CD4-positive, alpha-beta memory T cell (primary cell): ENCODE measurements around the gene KLRC4. TPM values are rescaled to one million over a fixed set of nuclear protein-coding genes. Genes with fewer than 3 reads are reported as not detected.
A peak's percentile ranks its signal among the peaks of the same experiment; 100 is the strongest.

Experiments
- CTCF ChIA-PET: fragments of 350-600 bp; sonication (Branson Sonifier 250); formaldehyde crosslinking; loops from one replicate; lab custom pipeline; 2021; ENCODE audit warnings: inconsistent platforms; ENCODE audit not compliant: partially characterized antibody; lab: Charles Lee
- POLR2A ChIA-PET: fragments of 350-600 bp; sonication (Branson Sonifier 250); formaldehyde crosslinking; loops from one replicate; lab custom pipeline; 2021; ENCODE audit not compliant: partially characterized antibody; lab: Charles Lee
- DNase-seq, 5 donors: peaks; one replicate each; pipeline versions ENCODE4 v3.0.0 to v3.0.0-alpha.2; 2020 to 2022; ENCODE audit warnings: mixed read lengths in 1 of 5
- H3K27ac ChIP-seq: one replicate; pipeline ENCODE4 v1.7.0; 2013; ENCODE audit warnings: low read depth, low read length
- H3K27me3 ChIP-seq: 2 replicates; pipeline ENCODE4 v1.7.0; 2013; ENCODE audit warnings: mild to moderate bottlenecking, low read length, moderate library complexity; ENCODE audit not compliant: insufficient read depth
- H3K36me3 ChIP-seq: 2 replicates; pipeline ENCODE4 v1.7.0; 2013; ENCODE audit warnings: mild to moderate bottlenecking, low read length, moderate library complexity; ENCODE audit not compliant: insufficient read depth
- H3K4me1 ChIP-seq: 2 replicates; pipeline ENCODE4 v1.7.0; 2013; ENCODE audit warnings: mild to moderate bottlenecking, low read length, moderate library complexity; ENCODE audit not compliant: insufficient read depth
- H3K4me3 ChIP-seq, 2 donors: one replicate each; pipeline ENCODE4 v1.7.0; 2013; ENCODE audit warnings: low read length in 2 of 2, mild to moderate bottlenecking in 1 of 2
- H3K9me3 ChIP-seq, 2 donors: one replicate each; pipeline ENCODE4 v1.7.0; 2013; ENCODE audit warnings: low read length in 2 of 2, control low read depth in 1 of 2; ENCODE audit not compliant: control insufficient read depth in 1 of 2
- H3K27ac Mint-ChIP-seq, 7 donors: one replicate each; pipeline ENCODE4 v1.8.0; 2020 to 2021; ENCODE audit warnings: mixed read lengths in 7 of 7, mild to moderate bottlenecking in 6 of 7, inconsistent platforms in 3 of 7, moderate library complexity in 3 of 7
- H3K27me3 Mint-ChIP-seq, 2 donors: one replicate each; pipeline ENCODE4 v1.8.0; 2020 to 2021; ENCODE audit warnings: mixed read lengths in 2 of 2
- H3K36me3 Mint-ChIP-seq, 2 donors: one replicate each; pipeline ENCODE4 v1.8.0; 2020 to 2021; ENCODE audit warnings: mixed read lengths in 2 of 2, inconsistent platforms in 1 of 2, mild to moderate bottlenecking in 1 of 2
- H3K4me1 Mint-ChIP-seq, 4 donors: one replicate each; pipeline ENCODE4 v1.8.0; 2020 to 2021; ENCODE audit warnings: mixed read lengths in 4 of 4, mild to moderate bottlenecking in 1 of 4
- H3K4me3 Mint-ChIP-seq, 8 donors: one replicate each; pipeline ENCODE4 v1.8.0; 2020 to 2021; ENCODE audit warnings: mixed read lengths in 8 of 8, mild to moderate bottlenecking in 7 of 8, moderate library complexity in 6 of 8, inconsistent platforms in 3 of 8
- H3K9me3 Mint-ChIP-seq, 8 donors: one replicate each; pipeline ENCODE4 v1.8.0; 2020 to 2021; ENCODE audit warnings: mixed read lengths in 8 of 8, mild to moderate bottlenecking in 5 of 8, inconsistent platforms in 3 of 8, moderate library complexity in 1 of 8
- intact Hi-C: fragments of 100-400 bp; cut with micrococcal nuclease; formaldehyde crosslinking; loops from one replicate; pipeline ENCODE4 v1.15.1; 2023
- polyA plus RNA-seq, 2 donors: library from polyadenylated mRNA; unstranded; fragments of 300-500 nt; fragmentation: Illumina TruSeq; gene quantifications; one replicate each; pipeline ENCODE4 v1.2.3, GENCODE V29; 2021
- total RNA-seq, 2 experiments: library from RNA; stranded (reverse); gene quantifications; one replicate each; pipeline ENCODE4 v1.2.3, GENCODE V29; 2021

KLRC4 gene
- total and polyA plus RNA-seq, 4 experiments from 2014 or later: not detected

- ChIA-PET POLR2A (interaction anchor here (1.0 to 3.2 kb wide), 7 partner anchors 11 to 1182 kb away, joined by 3 to 16 read pairs (median 3); partner anchors contain the start of genes GABARAPL1, MAGOHB and SMIM10L1), CTCF (interaction anchor here (1.5 to 2.3 kb wide), 2 partner anchors 150 to 211 kb away, joined by 4 to 7 read pairs; no protein-coding TSS in a partner anchor)
- Mint-ChIP-seq H3K9me3 (peaks cover 0 to 5% (median 0%) of the 10 kb centered on the region in 8 donors), H3K27ac (no peak overlapping the region), H3K36me3 (no peaks in the 10 kb centered on the region), H3K4me3 (no peak overlapping the region), H3K4me1 (peaks cover 1 to 7% (median 5%) of the 10 kb centered on the region in 4 donors), H3K27me3 (peaks cover 0 to 4% of the 10 kb centered on the region in 2 donors)
- Histone ChIP-seq H3K27ac (peak overlapping the region; percentile 49), H3K4me1 (peaks cover 16% of the 10 kb centered on the region), H3K4me3 (peak overlapping the region; percentile 77 to 95), H3K27me3 (no peaks in the 10 kb centered on the region), H3K36me3 (no peaks in the 10 kb centered on the region), H3K9me3 (no peaks in the 10 kb centered on the region)
- DNase-seq: peak; percentile 12 to 43 (median 32)
- intact Hi-C loops: loop anchor here (2.0 kb wide), 1 partner anchor 151 kb away; the partner anchor contains the start of gene GABARAPL1
Observed at GRCh38 chr12:10363914-10364814, 45.4 kb downstream of the KLRC4 start.

GRCh38 chr12:10363658-10363913 lies 46.0 kb downstream of the KLRC4 start:
- DNase-seq: no peak
- H3K9me3 ChIP-seq: no peaks in the 10 kb centered on the region
- Mint-ChIP-seq H3K36me3 (no peaks in the 10 kb centered on the region), H3K4me3 (no peak overlapping the region), H3K27me3 (peaks cover 0 to 4% of the 10 kb centered on the region in 2 donors), H3K9me3 (peaks cover 0 to 5% (median 0%) of the 10 kb centered on the region in 8 donors), H3K27ac (no peak overlapping the region), H3K4me1 (peaks cover 1 to 7% (median 5%) of the 10 kb centered on the region in 4 donors)
- intact Hi-C loops: no loop called here
- no peaks in the 10 kb centered on the region for H3K27me3 ChIP-seq
- no peaks in the 10 kb centered on the region for H3K36me3 ChIP-seq
- no peak overlapping the region for H3K27ac ChIP-seq
- H3K4me3 ChIP-seq: no peak overlapping the region
- ChIA-PET POLR2A (interaction anchor here (1.5 to 3.2 kb wide), 3 partner anchors 150 to 1182 kb away, joined by 3 to 16 read pairs (median 12); partner anchors contain the start of genes GABARAPL1 and MAGOHB), CTCF (no interaction called here)
- H3K4me1 ChIP-seq: peaks cover 16% of the 10 kb centered on the region

- H3K9me3 ChIP-seq: no peaks in the 10 kb centered on the region
- peaks cover 16% of the 10 kb centered on the region for H3K4me1 ChIP-seq
- no peaks in the 10 kb centered on the region for H3K27me3 ChIP-seq
- no peak overlapping the region for H3K27ac ChIP-seq
- peak overlapping the region in 3 of 7 donors; percentile 10 to 46 (median 30) for H3K27ac Mint-ChIP-seq
- CTCF ChIA-PET: no interaction called here
- intact Hi-C loops: no loop called here
- H3K4me1 Mint-ChIP-seq: peaks cover 1 to 7% (median 5%) of the 10 kb centered on the region in 4 donors
- POLR2A ChIA-PET: interaction anchor here (2.8 to 3.2 kb wide), 2 partner anchors 150 to 250 kb away, joined by 12 to 16 read pairs; partner anchors contain the start of genes GABARAPL1 and MAGOHB
- H3K4me3 ChIP-seq: no peak overlapping the region
- H3K27me3 Mint-ChIP-seq: peaks cover 0 to under 1% of the 10 kb centered on the region in 2 donors
- peaks cover 0 to 2% (median 0%) of the 10 kb centered on the region in 8 donors for H3K9me3 Mint-ChIP-seq
- H3K36me3 ChIP-seq: no peaks in the 10 kb centered on the region
- no peaks in the 10 kb centered on the region for H3K36me3 Mint-ChIP-seq
- H3K4me3 Mint-ChIP-seq: peak overlapping the region in 2 of 8 donors; percentile 26 to 47
- no peak for DNase-seq
Observed at GRCh38 chr12:10362828-10363657, 46.5 kb downstream of the KLRC4 start.

DNA sequence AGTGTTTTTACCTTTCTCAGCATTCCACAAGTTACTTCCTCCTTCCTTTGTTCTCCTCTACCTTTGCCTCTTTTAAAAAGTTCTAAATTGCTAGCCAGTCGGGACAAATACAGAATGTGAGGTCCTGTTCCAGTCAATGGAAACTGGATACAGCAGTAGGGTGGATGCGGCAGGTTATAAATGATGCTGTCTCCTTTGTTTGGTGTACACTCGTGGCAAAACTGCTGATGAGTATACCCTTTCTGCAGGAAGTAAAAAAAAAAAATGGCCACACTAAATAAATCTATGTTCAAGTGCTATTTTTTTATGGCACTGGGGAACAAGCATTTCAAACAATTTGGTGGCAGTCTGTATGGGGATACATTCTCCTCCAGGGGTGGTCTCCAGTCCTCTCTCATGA lies 47.2 kb downstream of the KLRC4 start:
- H3K9me3 Mint-ChIP-seq: no peaks in the 10 kb centered on the region
- POLR2A ChIA-PET: no interaction called here

DNA sequence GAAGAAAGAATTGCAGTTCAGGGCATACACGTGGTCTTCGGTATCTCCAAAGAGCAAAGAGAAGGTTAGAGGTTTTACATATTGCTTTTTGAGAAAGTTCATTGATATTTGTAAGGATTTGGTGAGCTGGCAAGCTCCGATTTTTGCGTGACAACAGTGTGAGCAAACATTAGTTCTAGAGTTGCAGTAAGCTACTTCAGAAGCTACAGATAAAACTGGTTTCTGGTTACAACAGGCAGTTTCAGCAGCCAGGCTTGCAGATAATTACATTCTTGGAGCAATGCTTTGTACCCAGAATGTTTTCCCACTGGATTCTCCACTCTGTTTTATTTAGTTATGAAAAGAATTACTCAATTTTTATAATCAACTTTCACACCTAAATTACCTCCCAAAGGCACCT lies 47.9 kb downstream of the KLRC4 start:
- H3K36me3 Mint-ChIP-seq: no peaks in the 10 kb centered on the region
- no peak overlapping the region for H3K27ac ChIP-seq
- no peaks in the 10 kb centered on the region for H3K27me3 ChIP-seq
- H3K4me3 Mint-ChIP-seq: no peak overlapping the region
- peaks cover 1 to 7% (median 5%) of the 10 kb centered on the region in 4 donors for H3K4me1 Mint-ChIP-seq
- peak overlapping the region in 1 of 7 donors; percentile 5 for H3K27ac Mint-ChIP-seq
- peaks cover 0 to 6% of the 10 kb centered on the region in 2 donors for H3K27me3 Mint-ChIP-seq
- peaks cover 16% of the 10 kb centered on the region for H3K4me1 ChIP-seq
- POLR2A ChIA-PET: no interaction called here
- H3K9me3 ChIP-seq: no peaks in the 10 kb centered on the region
- H3K9me3 Mint-ChIP-seq: no peaks in the 10 kb centered on the region
- intact Hi-C loops: no loop called here
- DNase-seq: no peak
- CTCF ChIA-PET: no interaction called here
- no peak overlapping the region for H3K4me3 ChIP-seq
- no peaks in the 10 kb centered on the region for H3K36me3 ChIP-seq

More for the DNA sequence above, 47.2 kb downstream of the KLRC4 start:
- Mint-ChIP-seq H3K4me3 (peak overlapping the region in 2 of 8 donors; percentile 18 to 26), H3K27me3 (peaks cover 0 to 5% of the 10 kb centered on the region in 2 donors), H3K36me3 (no peaks in the 10 kb centered on the region), H3K27ac (peak overlapping the region in 2 of 7 donors; percentile 30 to 46), H3K4me1 (peaks cover 1 to 7% (median 5%) of the 10 kb centered on the region in 4 donors)
- H3K4me3 ChIP-seq: no peak overlapping the region
- CTCF ChIA-PET: no interaction called here
- no peak for DNase-seq
- H3K27ac ChIP-seq: no peak overlapping the region
- intact Hi-C loops: no loop called here
- no peaks in the 10 kb centered on the region for H3K36me3 ChIP-seq
- H3K4me1 ChIP-seq: peaks cover 16% of the 10 kb centered on the region
- H3K27me3 ChIP-seq: no peaks in the 10 kb centered on the region
- H3K9me3 ChIP-seq: no peaks in the 10 kb centered on the region

DNA sequence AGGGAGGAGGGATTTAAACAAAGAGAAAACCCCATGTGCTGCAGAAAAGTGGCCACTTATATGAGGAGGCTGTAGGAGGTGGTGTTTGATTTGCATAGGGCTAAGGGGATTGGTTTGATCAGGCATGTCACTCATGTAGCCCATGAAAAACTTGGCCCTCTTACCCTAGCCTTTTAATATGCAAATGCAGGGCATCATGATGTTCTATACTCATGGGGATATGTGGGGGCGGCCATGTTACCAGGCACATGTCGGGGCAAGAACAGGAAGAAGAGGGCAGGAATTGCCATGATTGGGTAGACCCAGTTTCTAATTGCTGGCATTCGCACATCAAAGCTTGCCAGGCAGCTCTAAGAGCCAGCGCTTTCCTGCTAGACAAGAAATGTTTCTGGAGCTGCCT lies 48.5 kb downstream of the KLRC4 start:
- intact Hi-C loops: no loop called here
- Histone ChIP-seq H3K4me3 (no peak overlapping the region), H3K27ac (no peak overlapping the region), H3K9me3 (no peaks in the 10 kb centered on the region), H3K27me3 (no peaks in the 10 kb centered on the region), H3K36me3 (no peaks in the 10 kb centered on the region), H3K4me1 (peaks cover 16% of the 10 kb centered on the region)
- no peaks in the 10 kb centered on the region for H3K9me3 Mint-ChIP-seq
- H3K4me3 Mint-ChIP-seq: no peak overlapping the region
- H3K36me3 Mint-ChIP-seq: no peaks in the 10 kb centered on the region
- POLR2A ChIA-PET: no interaction called here
- peaks cover 1 to 7% (median 5%) of the 10 kb centered on the region in 4 donors for H3K4me1 Mint-ChIP-seq
- peaks cover 2 to 7% of the 10 kb centered on the region in 2 donors for H3K27me3 Mint-ChIP-seq
- DNase-seq: no peak
- H3K27ac Mint-ChIP-seq: peak overlapping the region in 1 of 7 donors; percentile 43
- CTCF ChIA-PET: no interaction called here
